ENCODE measurements around the gene KRT7.

The KRT7 gene

GRCh38 chr12:52185400-52185967 lies 47.6 kb upstream of the KRT7 start:
- TF ChIP-seq REST (IDR thresholded peaks at IDR 0.05; ENCODE audit: insufficient read depth in 1 of 2, low read depth in 2 of 2, low read length in 2 of 2) (no peak), SIN3A (IDR thresholded peaks at IDR 0.05; ENCODE audit: borderline replicate concordance, insufficient read depth, low read length) (no peak), POLR2AphosphoS5 (IDR thresholded peaks at IDR 0.05; ENCODE audit: low read depth, low read length) (no peak), FOXP2 (optimal IDR thresholded peaks at IDR 0.05; ENCODE audit: borderline replicate concordance, extremely low read depth, extremely low read length, insufficient read depth) (no peak), TAF1 (IDR thresholded peaks at IDR 0.05; ENCODE audit: borderline replicate concordance, insufficient read depth, low read length) (no peak)

GRCh38 chr12:52186118-52186840 lies 46.8 kb upstream of the KRT7 start:
- no peak for TF ChIP-seq SIN3A (IDR thresholded peaks at IDR 0.05; ENCODE audit: borderline replicate concordance, insufficient read depth, low read length)
- no peak for TF ChIP-seq POLR2AphosphoS5 (IDR thresholded peaks at IDR 0.05; ENCODE audit: low read depth, low read length)
- TF ChIP-seq TAF1 (IDR thresholded peaks at IDR 0.05; ENCODE audit: borderline replicate concordance, insufficient read depth, low read length): no peak
- no peak for TF ChIP-seq FOXP2 (optimal IDR thresholded peaks at IDR 0.05; ENCODE audit: borderline replicate concordance, extremely low read depth, extremely low read length, insufficient read depth)
- TF ChIP-seq REST (IDR thresholded peaks at IDR 0.05; ENCODE audit: insufficient read depth in 1 of 2, low read depth in 2 of 2, low read length in 2 of 2): no peak

GRCh38 chr12:52187206-52187605 lies 45.8 kb upstream of the KRT7 start:
- no peak for TF ChIP-seq FOXP2 (optimal IDR thresholded peaks at IDR 0.05; ENCODE audit: borderline replicate concordance, extremely low read depth, extremely low read length, insufficient read depth)
- no peak for TF ChIP-seq TAF1 (IDR thresholded peaks at IDR 0.05; ENCODE audit: borderline replicate concordance, insufficient read depth, low read length)
- no peak for TF ChIP-seq POLR2AphosphoS5 (IDR thresholded peaks at IDR 0.05; ENCODE audit: low read depth, low read length)
- no peak for TF ChIP-seq SIN3A (IDR thresholded peaks at IDR 0.05; ENCODE audit: borderline replicate concordance, insufficient read depth, low read length)
- TF ChIP-seq REST (IDR thresholded peaks at IDR 0.05; ENCODE audit: insufficient read depth in 1 of 2, low read depth in 2 of 2, low read length in 2 of 2): no peak

- TF ChIP-seq TAF1 (IDR thresholded peaks at IDR 0.05; ENCODE audit: borderline replicate concordance, insufficient read depth, low read length) (no peak), FOXP2 (optimal IDR thresholded peaks at IDR 0.05; ENCODE audit: borderline replicate concordance, extremely low read depth, extremely low read length, insufficient read depth) (no peak), SIN3A (IDR thresholded peaks at IDR 0.05; ENCODE audit: borderline replicate concordance, insufficient read depth, low read length) (no peak), POLR2AphosphoS5 (IDR thresholded peaks at IDR 0.05; ENCODE audit: low read depth, low read length) (no peak), REST (IDR thresholded peaks at IDR 0.05; ENCODE audit: insufficient read depth in 1 of 2, low read depth in 2 of 2, low read length in 2 of 2) (no peak)
Observed at GRCh38 chr12:52187640-52188039, 45.4 kb upstream of the KRT7 start.
